Parathyroid adenoma (tissue), 2 donors: ENCODE results near the gene POMP.
A peak's percentile ranks its signal among the peaks of the same experiment; 100 is the strongest.

ENCODE experiments used
- H2AFZ ChIP-seq: fragments of 300-600 bp; sonication (generic); one replicate; pipeline ENCODE4 v1.7.0; 2017; ENCODE audit warnings: antibody characterized with exemption, mild to moderate bottlenecking
- H3K27ac ChIP-seq: fragments of 300-600 bp; sonication (generic); one replicate; pipeline ENCODE4 v1.7.0; 2017
- H3K27me3 ChIP-seq: fragments of 300-600 bp; sonication (generic); one replicate; pipeline ENCODE4 v1.7.0; 2017; ENCODE audit warnings: low read length; ENCODE audit not compliant: control insufficient read depth, insufficient read depth
- H3K36me3 ChIP-seq: fragments of 300-600 bp; sonication (generic); one replicate; pipeline ENCODE4 v1.7.0; 2017; ENCODE audit warnings: low read length; ENCODE audit not compliant: control insufficient read depth, insufficient read depth
- H3K4me1 ChIP-seq: fragments of 300-600 bp; sonication (generic); one replicate; pipeline ENCODE4 v1.7.0; 2017; ENCODE audit warnings: control low read depth
- H3K4me2 ChIP-seq: fragments of 300-600 bp; sonication (generic); one replicate; pipeline ENCODE4 v1.7.0; 2017; ENCODE audit warnings: low read length
- H3K4me3 ChIP-seq: fragments of 300-600 bp; sonication (generic); one replicate; pipeline ENCODE4 v1.7.0; 2017; ENCODE audit warnings: low read depth, low read length
- H3K79me2 ChIP-seq: fragments of 300-600 bp; sonication (generic); one replicate; pipeline ENCODE4 v1.7.0; 2017; ENCODE audit warnings: control low read depth
- H3K9ac ChIP-seq: fragments of 300-600 bp; sonication (generic); one replicate; pipeline ENCODE4 v1.7.0; 2017; ENCODE audit warnings: mild to moderate bottlenecking
- H3K9me3 ChIP-seq: fragments of 300-600 bp; sonication (generic); one replicate; pipeline ENCODE4 v1.7.0; 2017; ENCODE audit warnings: low read length; ENCODE audit not compliant: control insufficient read depth
- TF ChIP-seq, protein P1 (sequence below): fragments of 300-600 bp; sonication (generic); IDR thresholded peaks from one replicate; pipeline ENCODE4 v1.7.0; 2017; ENCODE audit warnings: antibody characterized with exemption, mild to moderate bottlenecking
- donor health status: primary hyperparathyroidism.

POMP gene, protein sequence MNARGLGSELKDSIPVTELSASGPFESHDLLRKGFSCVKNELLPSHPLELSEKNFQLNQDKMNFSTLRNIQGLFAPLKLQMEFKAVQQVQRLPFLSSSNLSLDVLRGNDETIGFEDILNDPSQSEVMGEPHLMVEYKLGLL

DNA sequence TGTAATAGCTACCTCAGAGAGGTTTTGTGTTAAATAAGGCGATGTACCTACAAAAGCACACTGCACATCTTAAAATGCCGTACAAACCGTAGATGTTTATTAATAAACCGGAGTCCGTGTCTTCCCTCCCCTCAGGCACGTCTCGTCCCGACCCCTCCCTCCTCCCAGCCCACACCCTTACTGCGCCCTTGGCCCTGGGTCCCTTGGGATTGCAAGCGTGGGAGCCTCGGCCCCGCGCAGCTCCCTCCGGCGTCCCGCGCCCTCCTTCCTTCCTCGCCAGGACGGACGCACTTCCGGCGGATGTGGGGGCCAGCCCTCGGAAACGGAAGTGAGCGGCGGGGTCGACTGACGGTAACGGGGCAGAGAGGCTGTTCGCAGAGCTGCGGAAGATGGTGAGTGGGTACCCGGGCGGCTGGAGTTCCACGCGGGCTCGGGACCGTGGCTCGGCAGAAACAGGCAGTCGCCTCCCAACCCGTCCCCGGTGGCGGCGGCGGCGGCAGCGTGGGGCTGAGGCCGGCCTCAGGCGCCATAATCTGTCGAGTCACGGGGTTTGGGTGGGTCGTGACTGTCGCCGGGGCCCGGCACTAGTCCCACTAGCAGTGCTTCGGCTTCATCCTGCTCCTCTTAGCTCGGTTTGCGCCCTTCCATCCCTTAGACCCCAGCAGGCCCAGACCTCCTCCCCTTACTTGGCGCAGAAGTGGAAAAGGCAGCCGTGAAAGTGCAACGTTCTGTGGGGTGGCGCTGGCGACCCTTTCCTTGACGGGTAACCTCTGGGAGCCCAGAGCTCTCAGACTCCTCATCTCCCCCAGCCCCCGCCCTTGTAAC lies at the start of gene POMP:
TSS of gene POMP (plus strand) at position 335 of the 825 bp plus-strand sequence. CDS start at position 390, 55 bp downstream.
- H3K27ac ChIP-seq: peak within 1 kb of the TSS; percentile 89
- H3K9me3 ChIP-seq: no peaks in the 10 kb centered on the region
- H3K27me3 ChIP-seq: no peaks in the 10 kb centered on the region
- peak within 1 kb of the TSS; percentile 83 for H3K4me3 ChIP-seq
- peak within 1 kb of the TSS; percentile 57 for H2AFZ ChIP-seq
- peaks cover 7% of the 10 kb centered on the region for H3K4me1 ChIP-seq
- H3K9ac ChIP-seq: peak within 1 kb of the TSS; percentile 1
- peaks cover 11% of the 10 kb centered on the region for H3K79me2 ChIP-seq
- TF ChIP-seq, protein P1, sequence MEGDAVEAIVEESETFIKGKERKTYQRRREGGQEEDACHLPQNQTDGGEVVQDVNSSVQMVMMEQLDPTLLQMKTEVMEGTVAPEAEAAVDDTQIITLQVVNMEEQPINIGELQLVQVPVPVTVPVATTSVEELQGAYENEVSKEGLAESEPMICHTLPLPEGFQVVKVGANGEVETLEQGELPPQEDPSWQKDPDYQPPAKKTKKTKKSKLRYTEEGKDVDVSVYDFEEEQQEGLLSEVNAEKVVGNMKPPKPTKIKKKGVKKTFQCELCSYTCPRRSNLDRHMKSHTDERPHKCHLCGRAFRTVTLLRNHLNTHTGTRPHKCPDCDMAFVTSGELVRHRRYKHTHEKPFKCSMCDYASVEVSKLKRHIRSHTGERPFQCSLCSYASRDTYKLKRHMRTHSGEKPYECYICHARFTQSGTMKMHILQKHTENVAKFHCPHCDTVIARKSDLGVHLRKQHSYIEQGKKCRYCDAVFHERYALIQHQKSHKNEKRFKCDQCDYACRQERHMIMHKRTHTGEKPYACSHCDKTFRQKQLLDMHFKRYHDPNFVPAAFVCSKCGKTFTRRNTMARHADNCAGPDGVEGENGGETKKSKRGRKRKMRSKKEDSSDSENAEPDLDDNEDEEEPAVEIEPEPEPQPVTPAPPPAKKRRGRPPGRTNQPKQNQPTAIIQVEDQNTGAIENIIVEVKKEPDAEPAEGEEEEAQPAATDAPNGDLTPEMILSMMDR: no peak
- peak within 1 kb of the TSS; percentile 86 for H3K4me2 ChIP-seq
- H3K36me3 ChIP-seq: no peaks in the 10 kb centered on the region

DNA sequence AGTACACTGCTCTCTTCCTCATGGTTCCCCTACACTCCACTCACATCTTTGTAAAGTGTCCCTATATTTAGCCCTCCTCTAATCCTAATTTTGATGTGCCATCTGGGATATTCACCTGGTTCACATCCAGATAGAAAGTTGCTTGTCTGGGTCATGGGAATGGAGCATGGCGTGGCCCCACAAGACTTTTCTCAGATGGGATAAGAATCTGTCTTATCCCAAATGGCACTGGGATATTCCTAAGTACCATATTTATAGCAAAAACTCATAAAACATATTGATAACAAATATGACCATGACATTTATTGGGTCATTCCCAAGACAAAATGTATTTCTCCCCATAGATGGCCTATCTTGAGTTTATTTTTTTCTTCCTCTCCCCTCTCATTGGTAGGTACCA lies 49.5 kb upstream of the POMP start:
- H3K4me3 ChIP-seq: no peak overlapping the region

DNA sequence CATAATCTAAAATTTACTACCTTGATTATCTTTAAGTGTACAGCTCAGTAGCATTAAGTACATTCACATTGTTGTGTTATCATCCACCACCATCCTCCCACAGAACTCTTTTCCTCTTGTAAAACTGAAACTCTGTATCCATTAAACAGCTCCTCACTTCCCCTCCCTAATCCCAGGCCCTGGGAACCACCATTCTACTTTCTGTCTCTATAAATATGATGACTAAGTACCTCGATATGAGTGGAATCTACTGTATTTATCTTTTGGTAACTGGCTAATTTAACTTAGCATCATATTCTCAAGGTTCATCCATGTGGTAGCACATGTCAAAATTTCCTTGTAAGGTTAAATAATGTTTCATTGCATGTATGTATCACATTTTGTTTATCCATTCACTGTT lies 49.0 kb upstream of the POMP start:
- Histone ChIP-seq H3K27ac (no peak overlapping the region), H3K27me3 (no peaks in the 10 kb centered on the region), H3K4me1 (no peaks in the 10 kb centered on the region), H3K4me3 (no peak overlapping the region), H3K9me3 (no peaks in the 10 kb centered on the region), H2AFZ (no peak overlapping the region), H3K36me3 (no peaks in the 10 kb centered on the region), H3K4me2 (no peak overlapping the region), H3K9ac (no peak overlapping the region), H3K79me2 (no peaks in the 10 kb centered on the region)
- TF ChIP-seq, protein P1: no peak

More for the DNA sequence above, 49.5 kb upstream of the POMP start:
- H3K79me2 ChIP-seq: no peaks in the 10 kb centered on the region
- no peaks in the 10 kb centered on the region for H3K27me3 ChIP-seq
- H3K27ac ChIP-seq: no peak overlapping the region
- no peaks in the 10 kb centered on the region for H3K4me1 ChIP-seq
- TF ChIP-seq, protein P1: no peak
- H3K9me3 ChIP-seq: no peaks in the 10 kb centered on the region
- no peaks in the 10 kb centered on the region for H3K36me3 ChIP-seq
- no peak overlapping the region for H3K9ac ChIP-seq
- no peak overlapping the region for H2AFZ ChIP-seq
- H3K4me2 ChIP-seq: no peak overlapping the region

DNA sequence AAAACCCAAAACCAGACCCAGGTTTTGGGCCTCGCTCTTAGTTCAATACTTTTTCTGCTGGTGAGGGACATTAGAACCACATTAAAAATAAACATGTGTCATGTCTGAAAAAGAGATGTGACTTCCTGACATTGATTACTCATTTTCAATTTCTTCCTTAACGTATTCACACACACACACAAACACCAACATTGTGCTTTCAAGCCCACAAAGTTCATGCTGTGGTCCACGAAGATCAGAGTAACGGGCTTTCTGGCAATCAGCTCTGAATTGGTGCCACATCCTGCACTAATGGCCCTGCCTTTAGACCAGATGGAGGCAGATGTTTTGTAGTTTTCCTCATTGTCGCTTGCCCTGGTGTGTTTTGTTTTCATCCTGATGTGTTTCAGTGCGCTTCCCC lies 47.9 kb upstream of the POMP start:
- Histone ChIP-seq H3K27ac (no peak overlapping the region), H3K4me3 (no peak overlapping the region), H3K9me3 (no peaks in the 10 kb centered on the region), H3K4me1 (no peaks in the 10 kb centered on the region), H3K9ac (no peak overlapping the region), H3K36me3 (no peaks in the 10 kb centered on the region), H3K79me2 (no peaks in the 10 kb centered on the region), H2AFZ (no peak overlapping the region), H3K27me3 (no peaks in the 10 kb centered on the region), H3K4me2 (no peak overlapping the region)
- TF ChIP-seq, protein P1: no peak
